GM20431 (cell line): Measurements from ENCODE around the gene ABLIM1.

Experiments
- in situ Hi-C: fragments of 300-500 bp; cut with MseI, MboI; formaldehyde crosslinking; loops from one replicate; pipeline ENCODE4 v1.15.0; 2020; ENCODE audit warnings: low sequenced_read_pairs; ENCODE audit not compliant: unreplicated experiment

Gene ABLIM1

DNA sequence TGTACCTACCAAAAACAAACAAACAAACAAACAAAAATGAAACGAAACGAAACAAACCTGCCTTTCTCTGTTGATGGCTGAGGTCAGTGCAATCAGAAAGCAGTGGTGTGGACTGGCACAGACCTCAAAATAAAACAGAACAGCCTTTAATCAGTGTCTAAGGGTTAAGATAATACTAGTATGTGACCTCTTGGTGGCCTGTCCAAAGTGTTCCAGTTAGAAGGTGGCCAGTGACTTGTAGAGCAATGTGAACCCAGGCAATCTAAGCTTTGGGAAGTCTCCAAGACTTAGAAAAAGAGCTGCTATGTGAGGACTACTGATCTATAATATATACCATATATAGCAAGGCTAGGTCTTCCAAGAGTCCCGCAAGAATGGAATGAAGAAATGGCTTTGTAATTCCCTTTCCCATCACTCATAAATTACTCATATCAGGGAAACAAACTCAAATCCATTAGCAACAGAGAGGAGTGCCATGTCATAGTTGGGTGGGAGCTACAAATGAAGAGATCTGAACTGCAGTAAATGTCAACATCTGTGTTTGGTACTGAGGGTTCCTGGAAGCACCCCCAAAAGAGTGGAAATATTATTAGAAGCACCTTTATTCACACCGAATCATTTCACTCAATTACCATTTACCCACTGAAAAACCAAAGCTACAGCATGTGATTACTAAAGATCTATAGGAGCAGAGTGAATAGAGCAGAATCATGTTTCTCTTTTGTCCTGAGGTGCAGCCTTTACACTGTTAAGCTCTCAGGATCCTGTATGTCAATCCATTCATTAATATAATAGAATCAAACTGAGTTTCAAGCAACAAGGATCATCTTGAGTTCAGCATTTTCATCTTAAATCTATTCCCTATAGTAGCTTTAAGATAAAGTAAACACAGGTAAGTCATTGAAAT lies 28.0 kb downstream of the ABLIM1 start:
- in situ Hi-C loops: no loop called here

DNA sequence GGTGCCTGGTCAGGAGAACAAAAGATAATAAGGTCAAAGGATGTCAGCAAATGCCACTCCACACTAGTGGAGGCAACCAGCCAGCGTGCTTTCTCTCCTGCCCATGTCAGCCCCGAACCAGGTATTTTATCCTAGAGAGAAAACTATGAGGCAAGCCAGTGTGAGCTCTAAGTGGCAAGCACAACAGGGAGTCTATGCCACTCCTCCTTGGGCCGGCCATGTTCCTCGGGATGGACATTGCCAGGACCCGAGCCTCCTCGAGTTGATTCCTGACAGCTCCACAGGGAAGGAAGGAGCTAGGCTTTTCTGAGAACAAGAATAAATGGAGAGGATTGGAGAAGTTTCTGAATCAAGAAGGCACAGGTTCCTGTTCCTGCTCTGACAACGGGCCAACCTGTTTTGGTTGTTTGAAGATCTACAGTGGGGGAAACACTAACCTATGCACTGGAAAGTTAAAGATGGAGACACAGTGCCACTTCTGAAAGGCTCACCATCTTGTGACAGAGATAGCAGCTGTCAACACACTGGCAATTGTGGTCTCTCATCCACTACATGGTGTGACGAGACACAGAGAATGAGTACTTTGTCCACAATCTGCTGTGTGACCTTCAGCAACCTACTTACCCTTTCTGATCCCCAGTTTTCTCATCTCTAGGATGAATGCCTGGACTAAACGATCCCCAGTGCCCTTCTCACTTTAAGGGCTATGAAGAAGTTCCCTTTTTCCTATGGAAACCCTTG lies 28.8 kb downstream of the ABLIM1 start:
- in situ Hi-C loops: no loop called here

DNA sequence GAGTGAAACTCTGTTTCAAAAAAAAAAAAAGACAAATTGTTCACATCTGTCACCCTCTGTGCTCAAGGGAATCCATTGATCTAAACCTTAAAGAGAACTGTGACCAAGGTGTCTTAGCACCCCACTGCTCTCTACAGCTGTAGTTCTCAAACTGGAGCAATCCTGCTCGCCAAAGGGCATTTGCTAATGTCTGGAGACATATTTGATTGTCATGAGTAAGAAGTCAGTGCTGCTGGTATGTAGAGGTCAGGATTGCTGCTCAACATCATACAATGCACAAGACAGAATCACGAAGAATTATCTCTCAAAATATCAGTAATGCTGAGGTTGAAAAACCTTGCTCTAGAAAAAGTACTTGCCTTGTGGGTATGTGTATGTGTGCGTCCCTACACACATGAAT lies 30.0 kb downstream of the ABLIM1 start:
- in situ Hi-C loops: no loop called here

DNA sequence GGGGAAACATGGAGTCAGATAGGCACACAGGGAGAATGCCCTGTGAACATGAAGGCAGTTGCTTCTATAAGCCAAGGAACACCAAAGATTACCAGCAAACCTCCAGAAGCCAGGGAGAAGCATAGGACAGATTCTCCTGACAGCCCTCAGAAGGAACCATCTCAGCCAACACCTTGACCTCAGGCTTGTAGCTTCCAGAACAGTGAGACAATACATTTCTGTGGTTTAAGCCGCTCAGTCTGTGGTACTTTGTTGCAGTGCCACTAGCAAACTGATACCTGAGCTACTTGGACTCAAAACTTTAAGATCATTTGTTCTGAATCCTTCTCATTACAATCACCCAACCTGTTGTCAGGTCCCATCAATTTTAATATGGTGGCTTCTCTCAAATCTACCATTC lies 31.2 kb downstream of the ABLIM1 start:
- in situ Hi-C loops: no loop called here

DNA sequence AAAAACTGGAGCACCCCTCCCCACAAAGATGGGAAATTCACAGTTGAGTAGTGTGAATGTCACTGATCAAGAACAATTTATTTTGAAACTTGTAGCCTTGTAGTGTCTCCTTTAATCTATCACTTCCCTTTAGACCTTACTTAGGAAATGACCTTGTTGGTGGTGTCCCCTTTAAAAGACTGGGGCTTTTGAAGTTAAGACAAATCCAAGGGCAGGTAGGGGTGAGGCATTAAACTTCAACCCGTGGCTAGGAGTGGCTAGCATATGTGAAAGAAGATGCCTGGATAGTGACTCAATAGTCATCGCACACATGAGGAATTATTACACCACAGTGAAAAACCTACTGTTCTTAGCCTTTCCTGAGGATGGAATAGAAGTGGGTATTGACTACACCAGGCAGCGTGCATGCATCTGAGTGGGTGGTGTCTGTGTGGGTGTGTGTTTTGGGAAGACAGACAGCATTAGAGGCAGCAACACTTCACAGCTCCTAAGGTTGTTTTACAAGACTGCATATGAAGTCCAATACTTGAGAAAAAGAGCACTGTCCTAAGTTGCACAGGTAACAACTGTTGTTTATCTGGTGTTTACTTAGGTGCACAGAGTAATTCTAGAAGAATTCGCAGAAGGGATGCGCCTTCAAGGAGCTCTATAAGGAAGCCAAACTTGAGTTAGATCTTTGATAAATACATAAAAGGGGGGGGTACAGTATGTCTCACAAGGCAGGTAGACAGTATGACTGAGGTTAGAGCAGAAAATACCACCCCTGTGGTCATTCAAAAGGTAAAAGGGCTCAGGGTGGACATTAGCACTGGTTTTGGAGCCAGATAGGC lies 32.9 kb downstream of the ABLIM1 start:
- in situ Hi-C loops: no loop called here

DNA sequence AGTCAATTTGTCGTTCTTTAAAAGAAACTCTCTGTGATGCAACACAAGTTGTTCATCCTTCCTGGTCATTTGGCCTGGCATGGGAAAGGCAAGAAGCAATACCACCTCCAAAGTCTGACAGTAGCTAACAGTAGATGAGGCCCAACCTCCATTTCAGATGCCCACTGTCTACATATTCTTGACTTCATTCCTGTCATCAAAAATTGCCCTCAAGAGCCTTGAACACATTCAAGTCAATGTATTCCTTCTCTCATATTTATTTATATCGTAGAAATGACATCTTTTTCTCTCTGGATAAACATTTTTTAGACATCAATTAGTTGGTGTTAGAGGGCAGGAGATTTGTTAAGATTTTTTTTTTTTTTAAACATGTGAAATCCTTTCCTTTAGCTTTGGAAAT lies 33.7 kb downstream of the ABLIM1 start:
- in situ Hi-C loops: no loop called here

DNA sequence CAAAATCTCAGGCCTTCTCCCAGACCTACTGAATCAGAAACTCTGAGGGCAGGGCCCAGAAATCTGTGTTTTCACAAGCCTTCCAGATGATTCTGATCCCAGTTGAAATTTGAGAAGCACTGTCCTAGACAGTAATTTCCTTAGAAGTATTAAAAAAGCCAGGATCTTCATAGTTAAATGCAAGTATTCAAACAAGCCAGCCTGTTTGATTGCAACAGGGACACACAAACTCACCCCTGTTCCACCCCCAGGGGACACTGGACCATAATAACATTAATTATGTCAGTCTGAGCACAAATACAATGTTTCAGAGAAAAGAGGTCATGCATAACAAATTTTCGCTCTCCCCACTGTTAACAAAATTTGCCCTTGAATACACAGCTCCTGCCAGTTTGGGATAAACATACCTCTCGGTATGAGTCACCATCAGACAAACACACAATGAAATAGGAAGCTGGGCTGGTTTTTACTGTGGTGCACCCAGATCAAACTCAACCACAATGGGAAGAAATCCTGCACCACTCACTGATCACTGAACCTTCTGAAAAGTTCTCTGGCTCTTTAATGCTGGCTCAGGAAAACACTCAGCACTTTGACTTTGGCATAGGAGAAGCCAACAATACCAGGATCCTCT lies 34.3 kb downstream of the ABLIM1 start:
- in situ Hi-C loops: no loop called here

DNA sequence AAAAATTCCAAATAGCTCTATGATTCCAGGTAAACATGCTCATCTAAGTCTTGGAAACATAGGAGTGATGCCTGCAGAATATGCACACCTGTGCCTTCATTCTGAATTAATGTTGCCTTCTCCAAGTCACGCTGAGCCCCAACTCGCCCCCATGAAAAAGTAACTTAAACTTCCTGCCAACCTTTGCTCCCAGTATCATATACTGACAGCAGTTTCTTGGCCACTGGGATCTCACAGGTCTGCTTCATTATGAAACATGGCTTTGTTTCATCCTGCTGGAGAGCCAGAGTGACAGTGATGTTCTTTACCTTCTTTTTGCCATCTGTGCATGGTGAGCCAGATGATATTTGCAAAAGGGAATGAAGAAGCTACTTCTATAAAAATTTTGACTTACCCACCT lies 34.9 kb downstream of the ABLIM1 start:
- in situ Hi-C loops: no loop called here

DNA sequence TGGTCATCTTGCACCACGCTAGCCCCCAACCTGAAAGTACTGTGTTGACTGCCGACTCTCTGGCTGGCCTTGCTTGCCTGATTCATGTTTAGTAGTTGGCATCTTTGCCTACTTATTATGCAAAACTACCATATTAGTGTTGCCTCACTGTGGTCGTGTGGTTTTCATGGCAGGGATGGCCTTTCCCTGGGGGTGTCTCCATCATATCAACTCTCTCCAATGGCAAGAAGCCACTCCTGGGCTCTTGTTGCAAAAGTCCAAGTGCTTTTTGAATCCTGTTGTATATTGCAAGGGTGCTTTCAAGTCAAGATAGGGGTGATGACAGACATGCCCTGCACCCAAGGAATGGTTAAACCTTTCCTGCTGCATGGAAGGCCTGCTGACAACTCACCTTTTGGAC lies 39.4 kb downstream of the ABLIM1 start:
- in situ Hi-C loops: no loop called here

DNA sequence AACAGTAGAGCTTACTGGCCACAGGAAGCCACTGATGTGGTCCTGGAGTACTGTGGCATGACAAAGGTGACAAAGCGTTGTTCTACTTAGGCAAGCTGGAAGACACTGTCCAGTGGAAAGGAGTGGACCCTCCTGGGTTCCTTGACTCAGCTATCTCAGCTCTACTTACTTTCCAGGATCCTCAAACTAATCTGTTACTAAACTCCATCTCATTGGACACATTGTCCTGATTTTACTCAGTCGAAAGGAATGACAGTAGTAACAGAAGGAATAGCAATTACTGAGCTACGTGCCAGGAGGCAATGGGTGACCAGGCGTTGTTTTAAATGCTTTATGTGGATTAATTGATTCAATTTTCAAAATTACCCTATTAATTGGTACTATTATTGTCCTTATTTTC lies 41.6 kb downstream of the ABLIM1 start:
- in situ Hi-C loops: no loop called here

DNA sequence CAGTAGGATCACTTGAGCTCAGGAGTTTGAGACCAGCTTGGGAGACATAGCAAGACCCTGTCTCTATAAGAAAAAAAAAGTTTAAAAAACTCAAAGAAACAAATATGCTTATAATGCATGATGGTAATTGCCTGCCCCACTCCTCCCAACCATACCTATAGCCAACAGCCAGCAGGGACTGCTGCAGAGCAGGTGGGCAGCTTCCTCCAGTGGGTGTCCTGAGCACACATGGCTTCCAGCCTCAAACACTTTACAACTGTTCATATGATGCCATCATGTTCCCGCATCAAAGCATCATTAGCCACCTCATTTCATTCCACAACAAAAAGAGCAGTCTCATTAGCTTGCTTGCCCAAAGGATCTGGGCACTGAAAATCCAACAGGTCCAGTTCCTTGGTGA lies 42.0 kb downstream of the ABLIM1 start:
- in situ Hi-C loops: no loop called here

DNA sequence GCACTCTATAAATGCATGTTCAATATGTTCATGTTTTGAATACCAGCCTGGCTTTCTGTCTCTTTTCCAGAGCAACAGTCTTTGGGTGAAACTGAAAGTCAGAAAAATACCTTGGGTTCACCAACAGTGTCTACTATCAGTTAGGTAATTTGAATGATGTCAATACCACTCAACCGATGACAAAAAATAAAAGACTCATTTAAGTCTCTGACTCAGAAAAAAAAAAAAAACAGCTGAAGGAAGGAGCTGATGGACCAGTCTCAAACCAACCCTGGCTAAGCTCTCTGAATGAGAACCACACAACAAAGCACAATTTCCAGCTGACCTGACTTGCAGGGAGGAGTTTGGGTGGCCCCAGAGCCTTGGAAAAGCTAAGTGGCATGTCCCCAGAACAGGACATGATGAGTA lies 42.5 kb downstream of the ABLIM1 start:
- in situ Hi-C loops: no loop called here

DNA sequence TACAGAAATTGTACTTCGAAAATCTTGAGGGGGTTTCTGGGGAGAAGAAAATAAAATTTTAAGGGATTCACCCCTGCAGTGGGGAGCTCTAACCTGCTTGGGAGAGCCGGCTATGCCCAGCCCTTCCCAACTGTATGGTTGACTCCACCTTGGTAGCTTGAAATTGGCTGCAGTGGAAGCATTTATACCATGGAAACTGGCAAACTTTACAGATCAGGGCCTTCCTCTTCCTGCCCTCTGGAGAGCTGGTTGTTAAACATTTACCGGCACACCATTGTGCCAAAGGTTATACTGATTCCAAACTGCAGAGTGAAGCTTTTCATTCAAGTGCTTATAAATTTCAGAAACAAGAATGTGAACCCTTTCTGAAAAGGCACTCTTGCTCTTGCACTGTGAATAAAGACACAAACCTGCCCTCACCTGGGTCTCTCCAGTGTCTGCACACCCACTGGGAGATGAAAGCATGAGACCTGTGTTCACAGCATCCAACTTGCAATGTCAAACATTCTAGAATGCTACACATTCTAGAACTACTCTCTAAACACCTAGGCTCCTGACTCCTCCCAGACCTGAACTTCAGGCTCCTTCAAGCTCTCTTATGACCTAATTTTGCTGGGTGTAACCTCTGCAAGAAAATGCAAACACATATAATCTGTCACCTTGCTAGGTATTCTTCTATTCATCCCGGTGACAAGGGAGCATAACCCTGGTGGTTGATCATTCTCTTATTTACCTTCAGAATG lies 44.7 kb downstream of the ABLIM1 start:
- in situ Hi-C loops: no loop called here

DNA sequence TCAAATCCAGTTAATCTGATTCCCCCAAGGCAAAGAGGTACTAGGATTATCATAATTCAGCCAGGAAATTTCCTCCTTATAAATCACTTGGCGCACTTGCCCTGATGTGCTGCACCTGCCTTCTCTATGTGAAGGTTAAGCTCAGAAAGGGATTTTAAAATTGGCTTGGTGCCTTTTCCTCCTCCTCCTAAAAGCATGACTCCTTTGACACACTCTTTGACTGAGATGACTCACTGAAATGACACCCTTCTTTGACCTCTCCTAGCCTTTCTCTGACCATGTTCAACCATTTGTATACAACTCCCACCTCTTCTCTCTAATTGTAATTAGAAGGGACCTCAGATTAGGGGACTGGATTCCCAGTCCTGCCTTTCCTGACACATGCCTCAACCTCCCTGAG lies 46.5 kb downstream of the ABLIM1 start:
- in situ Hi-C loops: no loop called here

DNA sequence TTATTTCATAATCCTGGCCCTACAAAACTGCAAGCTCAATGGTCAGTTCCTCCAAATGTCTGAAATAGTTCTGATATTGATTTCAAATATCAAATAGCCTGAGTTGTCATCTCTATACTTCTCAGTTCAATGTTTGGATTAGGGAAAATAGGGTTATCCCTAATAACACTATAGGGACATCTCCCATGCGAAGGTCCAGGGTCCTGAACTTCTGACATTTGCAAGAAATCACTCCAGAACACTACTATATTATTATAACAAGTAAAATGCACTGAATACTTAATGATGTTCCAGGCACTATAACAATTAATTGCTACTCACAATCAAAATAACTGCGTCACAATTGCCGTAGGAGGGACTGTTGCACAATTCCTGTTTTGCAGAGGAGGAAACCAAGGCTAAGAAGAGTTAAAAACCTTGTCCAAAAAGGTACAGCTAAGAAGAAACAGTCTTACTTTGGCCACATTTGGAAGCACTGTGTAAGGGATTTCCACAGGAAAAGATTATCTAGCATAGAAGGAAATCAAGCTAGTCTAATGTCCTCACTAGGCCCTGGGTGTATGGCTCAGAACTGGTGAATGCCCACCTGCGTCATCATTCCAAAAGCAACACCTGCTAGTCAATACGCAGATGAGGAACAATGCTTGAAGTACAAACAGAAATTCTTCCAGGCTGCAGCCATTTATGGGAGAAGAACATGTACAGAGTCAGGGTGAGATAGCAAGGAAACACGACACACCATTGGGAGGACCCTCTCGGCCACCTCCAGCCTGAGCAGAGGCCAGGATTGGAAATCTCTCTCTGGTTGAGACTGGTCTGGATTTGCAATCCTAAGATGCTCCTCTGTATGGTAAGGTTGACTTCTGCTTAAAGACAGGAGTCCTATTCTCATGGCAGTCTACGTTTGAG lies 48.3 kb downstream of the ABLIM1 start:
- in situ Hi-C loops: no loop called here

DNA sequence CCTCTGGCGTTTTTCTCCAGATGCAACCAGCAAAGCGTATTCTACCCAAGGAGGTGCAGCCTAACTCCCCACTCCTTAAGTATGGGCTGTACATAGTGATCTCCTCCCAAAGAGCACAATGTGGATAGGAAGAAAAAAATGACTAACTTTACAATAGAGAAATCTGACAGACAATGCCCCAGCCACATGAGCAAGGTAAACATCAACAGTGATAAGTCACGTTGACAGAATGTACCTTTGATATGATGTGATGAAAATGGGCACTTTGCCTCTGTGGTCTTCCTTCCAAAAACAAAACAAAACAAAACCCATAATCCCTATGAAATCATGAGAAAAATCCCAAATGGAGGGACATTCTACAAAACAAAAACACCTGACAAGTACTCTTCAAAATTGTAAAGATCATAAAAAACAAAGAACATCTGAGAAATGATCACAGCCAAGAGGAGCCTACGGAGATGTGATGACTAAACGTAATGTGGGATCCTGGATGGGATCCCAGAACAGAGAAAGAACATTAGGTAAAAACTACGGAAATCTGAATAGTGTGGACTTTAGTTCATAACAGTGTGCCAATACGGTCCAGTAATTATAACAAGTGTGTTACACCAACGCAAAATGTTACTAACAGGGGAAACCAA lies 50.6 kb downstream of the ABLIM1 start:
- in situ Hi-C loops: no loop called here

DNA sequence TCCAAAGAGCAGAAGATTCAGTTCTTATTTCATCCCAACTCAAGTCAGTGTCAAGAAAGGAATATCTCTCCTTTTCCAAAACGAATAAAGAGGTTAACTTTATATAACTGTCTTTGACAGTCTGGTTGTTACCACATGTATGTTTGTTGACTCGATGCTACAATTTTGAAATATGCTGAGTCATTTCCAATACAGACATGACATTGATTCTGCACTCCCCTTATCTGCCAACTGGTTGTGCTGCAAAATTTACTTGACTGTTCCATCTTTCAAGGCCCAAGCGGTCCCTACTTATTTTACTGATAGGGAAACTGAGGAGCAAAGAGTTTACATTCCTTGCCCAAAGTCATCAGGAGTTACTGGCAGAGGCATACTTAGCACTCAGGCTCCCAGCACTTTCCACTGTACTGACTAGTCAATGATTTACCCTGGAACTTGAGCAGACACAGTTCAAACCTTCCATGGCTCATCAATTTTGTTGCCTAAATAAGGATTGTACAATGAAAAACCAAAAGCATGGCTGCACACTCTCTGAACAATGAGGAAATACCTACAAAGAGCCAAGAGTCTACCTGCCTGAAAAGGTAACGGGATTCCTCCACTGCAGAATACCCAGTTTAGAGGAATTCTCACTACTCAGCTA lies 52.8 kb downstream of the ABLIM1 start:
- in situ Hi-C loops: no loop called here
